Measurements from ENCODE around the gene APBA2.

Gene APBA2

GRCh38 chr15:28881170-28881569 lies 4.6 kb upstream of the APBA2 start:
- Histone ChIP-seq H3K36me3 (ENCODE audit: control insufficient read depth in 1 of 2, insufficient read depth in 2 of 2, low read depth in 1 of 2, low read length in 2 of 2) (no peaks in the 10 kb centered on the region), H2BK120ac (ENCODE audit: low read depth, low read length) (no peak overlapping the region), H3K27me3 (ENCODE audit: control insufficient read depth in 1 of 2, insufficient read depth in 1 of 2, low read length in 2 of 2) (peaks cover 0 to 31% of the 10 kb centered on the region in 2 experiments), H3K9ac (ENCODE audit: low read length) (no peak overlapping the region), H3K14ac (ENCODE audit: low read length in 2 of 2) (no peak overlapping the region), H4K91ac (ENCODE audit: low read length) (no peak overlapping the region), H3K18ac (ENCODE audit: low read depth in 1 of 2, low read length in 2 of 2) (no peak overlapping the region), H3K4ac (ENCODE audit: low read depth in 1 of 2, low read length in 2 of 2) (no peak overlapping the region), H2BK5ac (ENCODE audit: low read depth, low read length, poor library complexity, severe bottlenecking) (no peak overlapping the region), H2BK12ac (ENCODE audit: low read length in 2 of 2) (no peak overlapping the region), H2AFZ (ENCODE audit: low read depth, low read length) (no peak overlapping the region), H2AK5ac (ENCODE audit: low read length, severe bottlenecking) (no peak overlapping the region), H4K8ac (ENCODE audit: low read length) (no peak overlapping the region), H3K4me2 (ENCODE audit: low read length, poor library complexity, severe bottlenecking) (no peak overlapping the region), H3K4me3 (ENCODE audit: insufficient read depth in 1 of 2, low read depth in 1 of 2, low read length in 2 of 2) (no peak overlapping the region), H3K4me1 (ENCODE audit: control insufficient read depth, insufficient read depth, low read depth, low read length) (peaks cover 8% of the 10 kb centered on the region), H2BK15ac (ENCODE audit: low read depth, poor library complexity, severe bottlenecking) (no peak overlapping the region), H3K79me1 (replicated peaks; ENCODE audit: low read length, poor library complexity, severe bottlenecking) (no peaks in the 10 kb centered on the region), H3K27ac (ENCODE audit: low read length, poor library complexity, severe bottlenecking) (no peak overlapping the region), H3K23ac (ENCODE audit: low read length in 2 of 2) (no peak overlapping the region), H3K9me3 (ENCODE audit: control insufficient read depth, low read length) (no peaks in the 10 kb centered on the region)
- DNase-seq = peak; percentile 56
- WGBS = 66% methylated on average over 3 of the region's 3 CpGs

GRCh38 chr15:28881600-28881999 lies 4.2 kb upstream of the APBA2 start:
- WGBS = 100% methylated on average over 1 of the region's 1 CpG

GRCh38 chr15:28884151-28884940 lies 1.4 kb upstream of the APBA2 start:
- H4K8ac ChIP-seq (ENCODE audit: low read length) = peak overlapping the region; percentile 86
- H3K18ac ChIP-seq (ENCODE audit: low read depth in 1 of 2, low read length in 2 of 2) = no peak overlapping the region
- H2BK15ac ChIP-seq (ENCODE audit: low read depth, poor library complexity, severe bottlenecking) = no peak overlapping the region
- no peak overlapping the region for H2AK5ac ChIP-seq (ENCODE audit: low read length, severe bottlenecking)
- H3K23ac ChIP-seq (ENCODE audit: low read length in 2 of 2) = no peak overlapping the region
- H3K9me3 ChIP-seq (ENCODE audit: control insufficient read depth, low read length) = no peaks in the 10 kb centered on the region
- peaks cover 25% of the 10 kb centered on the region for H3K4me1 ChIP-seq (ENCODE audit: control insufficient read depth, insufficient read depth, low read depth, low read length)
- H3K4me3 ChIP-seq (ENCODE audit: insufficient read depth in 1 of 2, low read depth in 1 of 2, low read length in 2 of 2) = no peak overlapping the region
- H3K4me2 ChIP-seq (ENCODE audit: low read length, poor library complexity, severe bottlenecking) = no peak overlapping the region
- peaks cover 6% of the 10 kb centered on the region for H3K79me1 ChIP-seq (replicated peaks; ENCODE audit: low read length, poor library complexity, severe bottlenecking)
- H4K91ac ChIP-seq (ENCODE audit: low read length) = no peak overlapping the region
- no peak overlapping the region for H3K4ac ChIP-seq (ENCODE audit: low read depth in 1 of 2, low read length in 2 of 2)
- 92% methylated on average over 10 of the region's 11 CpGs for WGBS
- no peak overlapping the region for H2AFZ ChIP-seq (ENCODE audit: low read depth, low read length)
- H3K9ac ChIP-seq (ENCODE audit: low read length) = no peak overlapping the region
- no peak overlapping the region for H3K27ac ChIP-seq (ENCODE audit: low read length, poor library complexity, severe bottlenecking)
- H2BK12ac ChIP-seq (ENCODE audit: low read length in 2 of 2) = peak overlapping the region in 1 of 2 experiments; percentile 48
- DNase-seq = no peak
- peak overlapping the region; percentile 39 for H2BK120ac ChIP-seq (ENCODE audit: low read depth, low read length)
- H3K27me3 ChIP-seq (ENCODE audit: control insufficient read depth in 1 of 2, insufficient read depth in 1 of 2, low read length in 2 of 2) = peaks cover 0 to 41% of the 10 kb centered on the region in 2 experiments
- H3K36me3 ChIP-seq (ENCODE audit: control insufficient read depth in 1 of 2, insufficient read depth in 2 of 2, low read depth in 1 of 2, low read length in 2 of 2) = peaks cover 0 to 2% of the 10 kb centered on the region in 2 experiments
- H2BK5ac ChIP-seq (ENCODE audit: low read depth, low read length, poor library complexity, severe bottlenecking) = no peak overlapping the region
- H3K14ac ChIP-seq (ENCODE audit: low read length in 2 of 2) = no peak overlapping the region

More at GRCh38 chr15:28881600-28881999, 4.2 kb upstream of the APBA2 start:
- Histone ChIP-seq H2AK5ac (ENCODE audit: low read length, severe bottlenecking) (no peak overlapping the region), H3K27ac (ENCODE audit: low read length, poor library complexity, severe bottlenecking) (no peak overlapping the region), H3K18ac (ENCODE audit: low read depth in 1 of 2, low read length in 2 of 2) (no peak overlapping the region), H2BK120ac (ENCODE audit: low read depth, low read length) (no peak overlapping the region), H3K27me3 (ENCODE audit: control insufficient read depth in 1 of 2, insufficient read depth in 1 of 2, low read length in 2 of 2) (peaks cover 0 to 31% of the 10 kb centered on the region in 2 experiments), H3K4me1 (ENCODE audit: control insufficient read depth, insufficient read depth, low read depth, low read length) (peaks cover 11% of the 10 kb centered on the region), H3K4me2 (ENCODE audit: low read length, poor library complexity, severe bottlenecking) (no peak overlapping the region), H2BK12ac (ENCODE audit: low read length in 2 of 2) (no peak overlapping the region), H2BK5ac (ENCODE audit: low read depth, low read length, poor library complexity, severe bottlenecking) (no peak overlapping the region), H3K79me1 (replicated peaks; ENCODE audit: low read length, poor library complexity, severe bottlenecking) (no peaks in the 10 kb centered on the region), H3K23ac (ENCODE audit: low read length in 2 of 2) (no peak overlapping the region), H2BK15ac (ENCODE audit: low read depth, poor library complexity, severe bottlenecking) (no peak overlapping the region), H4K91ac (ENCODE audit: low read length) (no peak overlapping the region), H2AFZ (ENCODE audit: low read depth, low read length) (no peak overlapping the region), H3K36me3 (ENCODE audit: control insufficient read depth in 1 of 2, insufficient read depth in 2 of 2, low read depth in 1 of 2, low read length in 2 of 2) (no peaks in the 10 kb centered on the region), H3K4ac (ENCODE audit: low read depth in 1 of 2, low read length in 2 of 2) (no peak overlapping the region), H3K9me3 (ENCODE audit: control insufficient read depth, low read length) (no peaks in the 10 kb centered on the region), H4K8ac (ENCODE audit: low read length) (no peak overlapping the region), H3K9ac (ENCODE audit: low read length) (no peak overlapping the region), H3K14ac (ENCODE audit: low read length in 2 of 2) (no peak overlapping the region), H3K4me3 (ENCODE audit: insufficient read depth in 1 of 2, low read depth in 1 of 2, low read length in 2 of 2) (no peak overlapping the region)
- DNase-seq = peak; percentile 7

GRCh38 chr15:28885128-28885629 lies 595 bp upstream of the APBA2 start:
- no peak for DNase-seq
- Histone ChIP-seq H2AK5ac (ENCODE audit: low read length, severe bottlenecking) (no peak overlapping the region), H3K9me3 (ENCODE audit: control insufficient read depth, low read length) (no peaks in the 10 kb centered on the region), H3K4me3 (ENCODE audit: insufficient read depth in 1 of 2, low read depth in 1 of 2, low read length in 2 of 2) (peak overlapping the region; percentile 49 to 71), H3K4me1 (ENCODE audit: control insufficient read depth, insufficient read depth, low read depth, low read length) (peaks cover 25% of the 10 kb centered on the region), H3K14ac (ENCODE audit: low read length in 2 of 2) (no peak overlapping the region), H4K91ac (ENCODE audit: low read length) (peak overlapping the region; percentile 93), H3K27me3 (ENCODE audit: control insufficient read depth in 1 of 2, insufficient read depth in 1 of 2, low read length in 2 of 2) (peaks cover 0 to 38% of the 10 kb centered on the region in 2 experiments), H3K27ac (ENCODE audit: low read length, poor library complexity, severe bottlenecking) (no peak overlapping the region), H3K18ac (ENCODE audit: low read depth in 1 of 2, low read length in 2 of 2) (peak overlapping the region; percentile 25 to 98), H3K9ac (ENCODE audit: low read length) (no peak overlapping the region), H2BK15ac (ENCODE audit: low read depth, poor library complexity, severe bottlenecking) (peak overlapping the region; percentile 66), H2BK5ac (ENCODE audit: low read depth, low read length, poor library complexity, severe bottlenecking) (no peak overlapping the region), H3K4ac (ENCODE audit: low read depth in 1 of 2, low read length in 2 of 2) (peak overlapping the region; percentile 27 to 73), H3K79me1 (replicated peaks; ENCODE audit: low read length, poor library complexity, severe bottlenecking) (peaks cover 6% of the 10 kb centered on the region), H4K8ac (ENCODE audit: low read length) (peak overlapping the region; percentile 86), H2AFZ (ENCODE audit: low read depth, low read length) (no peak overlapping the region), H3K4me2 (ENCODE audit: low read length, poor library complexity, severe bottlenecking) (peak overlapping the region; percentile 73), H2BK12ac (ENCODE audit: low read length in 2 of 2) (no peak overlapping the region), H2BK120ac (ENCODE audit: low read depth, low read length) (peak overlapping the region; percentile 39), H3K23ac (ENCODE audit: low read length in 2 of 2) (no peak overlapping the region), H3K36me3 (ENCODE audit: control insufficient read depth in 1 of 2, insufficient read depth in 2 of 2, low read depth in 1 of 2, low read length in 2 of 2) (peaks cover 0 to 2% of the 10 kb centered on the region in 2 experiments)
- 30% methylated on average over 29 of the region's 31 CpGs for WGBS
